Activated CD4-positive, alpha-beta memory T cell treated with anti-CD3 and anti-CD28 coated beads for 36 hours (primary cell): ENCODE results near the gene DCLK1. TPM values are rescaled to one million over a fixed set of nuclear protein-coding genes. Genes with fewer than 3 reads are reported as not detected.

Experiments used
- CTCF ChIA-PET: fragments of 350-600 bp; sonication (Branson Sonifier 250); formaldehyde crosslinking; loops from one replicate; lab custom pipeline; 2021; ENCODE audit warnings: antibody characterized with exemption, inconsistent platforms; lab: Charles Lee
- POLR2A ChIA-PET: fragments of 350-600 bp; sonication (Branson Sonifier 250); formaldehyde crosslinking; loops from one replicate; lab custom pipeline; 2021; ENCODE audit warnings: antibody characterized with exemption; lab: Charles Lee
- DNase-seq: peaks from one replicate; pipeline ENCODE4 v3.0.0-alpha.2; 2020
- H3K27ac Mint-ChIP-seq: one replicate; pipeline ENCODE4 v1.8.0; 2021; ENCODE audit warnings: mixed read lengths
- H3K27me3 Mint-ChIP-seq: one replicate; pipeline ENCODE4 v1.8.0; 2021; ENCODE audit warnings: mixed read lengths
- H3K36me3 Mint-ChIP-seq: one replicate; pipeline ENCODE4 v1.8.0; 2021; ENCODE audit warnings: mixed read lengths
- H3K4me1 Mint-ChIP-seq: one replicate; pipeline ENCODE4 v1.8.0; 2021; ENCODE audit warnings: low read depth, mixed read lengths
- H3K4me3 Mint-ChIP-seq: one replicate; pipeline ENCODE4 v1.8.0; 2021; ENCODE audit warnings: mild to moderate bottlenecking, mixed read lengths
- H3K9me3 Mint-ChIP-seq: one replicate; pipeline ENCODE4 v1.8.0; 2021; ENCODE audit warnings: mixed read lengths
- intact Hi-C: fragments of 100-400 bp; cut with micrococcal nuclease; formaldehyde crosslinking; loops from one replicate; pipeline ENCODE4 v1.15.1; 2023
- total RNA-seq, 2 experiments: library from RNA; stranded (reverse); gene quantifications; one replicate each; pipeline ENCODE4 v1.2.3, GENCODE V29; 2021

DCLK1 gene
- total RNA-seq, 2 experiments from 2014 or later, result not detected

DNA sequence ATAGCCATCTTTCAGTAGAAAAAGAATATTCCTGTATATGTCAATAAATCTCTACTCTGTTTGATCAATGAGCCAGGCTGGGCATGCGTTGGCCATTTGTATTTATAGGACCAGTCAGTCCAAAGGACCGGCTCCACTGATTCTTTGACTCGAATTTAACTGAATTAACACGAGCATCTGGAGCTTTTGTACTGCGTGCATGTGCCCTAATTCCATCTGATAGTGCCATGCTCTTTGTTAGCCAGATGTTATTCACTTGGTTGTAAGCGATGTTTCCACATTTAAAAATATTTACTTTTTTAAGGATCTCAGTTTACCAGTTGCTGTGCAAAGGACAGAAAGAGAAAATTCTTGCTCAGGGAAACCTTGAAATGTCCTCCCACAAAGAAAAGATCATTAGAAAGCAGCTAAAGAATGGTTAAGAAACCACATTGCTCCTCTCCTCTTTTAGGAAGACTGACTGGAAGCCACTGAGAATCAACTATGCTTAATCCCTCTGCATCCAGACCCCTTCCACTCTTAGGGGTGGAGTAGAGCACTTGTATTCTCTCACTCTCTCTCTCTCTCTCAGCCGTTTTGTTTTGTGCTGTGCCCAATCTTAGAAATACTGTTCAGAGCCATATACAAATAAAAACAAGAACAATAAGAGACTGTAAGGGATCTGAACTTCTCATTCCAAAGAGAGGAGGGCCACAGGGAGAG is 165.8 kb downstream of the DCLK1 start:
- Mint-ChIP-seq H3K27me3 (peaks cover 2% of the 10 kb centered on the region), H3K36me3 (no peaks in the 10 kb centered on the region), H3K9me3 (peaks cover 4% of the 10 kb centered on the region), H3K27ac (no peak overlapping the region), H3K4me1 (no peaks in the 10 kb centered on the region), H3K4me3 (no peak overlapping the region)
- intact Hi-C loops, result no loop called here
- DNase-seq, result no peak
- POLR2A ChIA-PET, result no interaction called here
- CTCF ChIA-PET, result no interaction called here

DNA sequence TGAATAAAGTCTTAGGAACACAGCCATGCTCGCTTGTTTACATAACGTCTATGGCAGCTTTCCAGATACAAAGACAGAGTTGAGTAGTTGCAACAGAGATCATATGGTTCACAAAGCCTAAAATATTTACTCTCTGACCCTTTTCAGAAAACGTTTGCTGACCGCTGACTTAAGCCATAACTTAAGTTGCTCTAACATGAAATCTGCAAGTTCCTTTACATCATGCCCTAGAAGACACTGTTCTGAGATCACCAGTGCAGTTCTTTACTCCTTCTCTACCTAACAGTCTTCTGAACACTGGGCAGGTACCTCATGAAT is 166.4 kb downstream of the DCLK1 start:
- Mint-ChIP-seq H3K4me3 (no peak overlapping the region), H3K4me1 (no peaks in the 10 kb centered on the region), H3K27ac (no peak overlapping the region), H3K36me3 (no peaks in the 10 kb centered on the region), H3K9me3 (peaks cover 4% of the 10 kb centered on the region), H3K27me3 (peaks cover 2% of the 10 kb centered on the region)
- ChIA-PET CTCF (no interaction called here), POLR2A (no interaction called here)
- no peak for DNase-seq
- intact Hi-C loops, result no loop called here

DNA sequence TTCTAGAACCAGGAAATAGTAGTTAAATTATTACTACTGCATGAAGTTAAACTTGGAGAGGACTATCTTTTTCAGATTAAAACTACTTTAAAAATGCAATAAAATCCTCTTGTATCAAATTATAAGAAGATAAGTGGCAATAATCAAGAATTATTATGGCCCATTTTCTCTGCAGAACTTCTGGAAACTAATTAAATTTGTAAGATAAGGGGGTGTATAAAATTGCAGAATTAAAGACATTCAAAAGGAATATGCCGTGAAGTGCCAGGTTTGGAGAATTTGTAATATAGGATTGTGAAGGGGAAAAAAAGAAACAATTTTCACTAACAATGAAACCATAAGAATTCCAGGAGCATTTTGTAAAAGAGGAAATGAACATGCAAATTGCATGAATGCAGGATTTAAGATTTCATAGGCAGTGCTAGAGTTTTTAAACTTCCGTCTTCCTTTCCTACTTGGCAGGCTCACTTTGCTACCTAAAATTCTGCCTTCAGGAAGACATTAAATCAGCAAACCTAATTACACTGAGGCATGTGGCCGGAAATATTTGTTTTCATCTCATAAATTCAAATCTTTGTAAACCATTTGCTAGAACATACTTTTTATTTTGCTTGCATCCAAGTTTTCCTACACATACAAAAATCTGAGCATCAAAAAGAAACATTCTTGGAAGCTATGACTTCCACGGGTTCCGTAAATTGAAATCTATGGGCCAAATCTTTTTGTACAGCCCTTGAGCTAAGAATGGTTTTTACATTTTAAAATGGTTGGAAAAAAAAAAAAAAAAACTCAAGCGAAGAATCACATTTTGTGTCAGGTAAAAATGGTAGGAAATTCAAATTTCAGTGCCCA is 166.9 kb downstream of the DCLK1 start:
- ChIA-PET CTCF (no interaction called here), POLR2A (no interaction called here)
- intact Hi-C loops, result no loop called here
- Mint-ChIP-seq H3K4me1 (no peaks in the 10 kb centered on the region), H3K27ac (no peak overlapping the region), H3K4me3 (no peak overlapping the region), H3K9me3 (peaks cover 4% of the 10 kb centered on the region), H3K36me3 (no peaks in the 10 kb centered on the region), H3K27me3 (peaks cover 2% of the 10 kb centered on the region)
- DNase-seq, result no peak

DNA sequence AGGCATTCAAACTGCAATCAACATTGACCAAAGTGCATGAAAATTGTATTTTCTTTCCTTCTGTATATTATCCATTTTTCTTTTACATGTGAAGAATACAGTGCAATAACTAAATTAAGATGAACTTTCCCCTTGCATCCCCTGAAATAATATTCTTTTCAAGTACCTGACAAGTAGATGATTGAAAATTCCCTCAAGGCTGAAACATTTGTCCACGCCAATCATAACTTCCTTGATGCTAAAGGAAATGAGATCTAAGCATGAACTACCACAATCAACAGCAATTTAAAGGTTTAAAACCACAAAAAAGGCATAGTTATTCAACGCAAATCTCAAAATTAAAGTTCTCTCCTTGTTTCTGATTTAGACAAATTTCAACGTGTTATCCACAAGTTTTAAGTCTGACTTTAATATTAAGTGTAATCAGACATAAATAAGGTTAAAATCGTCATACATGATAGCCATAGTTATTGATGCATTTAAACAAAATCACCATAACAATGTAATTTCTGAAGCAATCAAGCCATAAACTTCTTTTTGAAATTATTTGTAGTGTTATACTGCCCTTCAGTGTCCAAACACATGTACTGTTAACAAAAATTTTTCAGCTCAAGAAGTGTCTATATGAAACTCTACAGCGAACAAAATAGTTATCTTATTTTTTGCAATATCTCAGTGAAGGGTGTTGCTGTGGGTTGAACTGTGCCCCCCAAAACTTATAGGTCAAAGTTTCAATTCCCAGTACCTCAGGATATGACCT is 169.5 kb downstream of the DCLK1 start:
- ChIA-PET POLR2A (no interaction called here), CTCF (no interaction called here)
- H3K4me3 Mint-ChIP-seq, result no peak overlapping the region
- H3K27ac Mint-ChIP-seq, result no peak overlapping the region
- intact Hi-C loops, result no loop called here
- DNase-seq, result no peak
- peaks cover 4% of the 10 kb centered on the region for H3K9me3 Mint-ChIP-seq
- no peaks in the 10 kb centered on the region for H3K36me3 Mint-ChIP-seq
- H3K4me1 Mint-ChIP-seq, result no peaks in the 10 kb centered on the region
- H3K27me3 Mint-ChIP-seq, result peaks cover 2% of the 10 kb centered on the region

DNA sequence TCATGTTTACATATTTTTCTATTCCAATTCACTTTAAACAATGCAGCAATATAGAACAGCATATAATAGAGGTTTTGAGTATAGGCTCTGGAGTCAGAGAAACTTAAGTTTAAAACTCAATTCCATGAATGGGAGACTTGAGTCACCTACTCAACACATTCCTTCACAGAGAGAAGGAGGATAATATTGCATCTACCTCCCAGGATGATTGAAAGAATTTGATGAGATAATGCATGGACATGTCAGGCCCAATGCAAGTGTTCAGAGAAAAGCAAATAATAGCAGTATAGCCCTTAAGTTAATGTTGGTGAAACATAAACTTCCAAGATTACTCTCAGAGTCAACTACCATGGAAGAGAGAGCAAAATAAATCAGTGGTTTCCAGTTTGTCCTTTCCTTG is 170.2 kb downstream of the DCLK1 start:
- H3K27ac Mint-ChIP-seq, result no peak overlapping the region
- DNase-seq, result no peak
- H3K27me3 Mint-ChIP-seq, result peaks cover 2% of the 10 kb centered on the region
- intact Hi-C loops, result no loop called here
- ChIA-PET CTCF (no interaction called here), POLR2A (no interaction called here)
- H3K9me3 Mint-ChIP-seq, result peaks cover 4% of the 10 kb centered on the region
- no peaks in the 10 kb centered on the region for H3K36me3 Mint-ChIP-seq
- H3K4me3 Mint-ChIP-seq, result no peak overlapping the region
- no peaks in the 10 kb centered on the region for H3K4me1 Mint-ChIP-seq

DNA sequence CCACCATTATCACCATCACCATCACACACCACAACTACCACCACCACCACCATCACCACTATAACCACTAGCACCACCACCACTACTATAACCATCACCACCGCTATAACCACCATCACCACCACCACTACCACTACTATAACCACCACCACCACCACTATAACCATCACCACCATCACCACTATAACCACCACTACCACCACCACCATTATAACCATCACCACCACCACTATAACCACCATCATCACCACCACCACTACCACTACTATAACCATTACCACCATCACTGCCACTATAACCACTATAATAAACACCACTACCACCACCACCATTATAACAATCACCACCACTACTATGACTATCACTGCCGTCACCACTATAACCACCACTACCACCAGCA is 173.2 kb downstream of the DCLK1 start:
- H3K27ac Mint-ChIP-seq, result no peak overlapping the region
- H3K36me3 Mint-ChIP-seq, result no peaks in the 10 kb centered on the region
- H3K4me3 Mint-ChIP-seq, result no peak overlapping the region
- DNase-seq, result no peak
- ChIA-PET CTCF (no interaction called here), POLR2A (no interaction called here)
- H3K4me1 Mint-ChIP-seq, result no peaks in the 10 kb centered on the region
- H3K27me3 Mint-ChIP-seq, result peaks cover 2% of the 10 kb centered on the region
- H3K9me3 Mint-ChIP-seq, result no peaks in the 10 kb centered on the region
- intact Hi-C loops, result no loop called here

DNA sequence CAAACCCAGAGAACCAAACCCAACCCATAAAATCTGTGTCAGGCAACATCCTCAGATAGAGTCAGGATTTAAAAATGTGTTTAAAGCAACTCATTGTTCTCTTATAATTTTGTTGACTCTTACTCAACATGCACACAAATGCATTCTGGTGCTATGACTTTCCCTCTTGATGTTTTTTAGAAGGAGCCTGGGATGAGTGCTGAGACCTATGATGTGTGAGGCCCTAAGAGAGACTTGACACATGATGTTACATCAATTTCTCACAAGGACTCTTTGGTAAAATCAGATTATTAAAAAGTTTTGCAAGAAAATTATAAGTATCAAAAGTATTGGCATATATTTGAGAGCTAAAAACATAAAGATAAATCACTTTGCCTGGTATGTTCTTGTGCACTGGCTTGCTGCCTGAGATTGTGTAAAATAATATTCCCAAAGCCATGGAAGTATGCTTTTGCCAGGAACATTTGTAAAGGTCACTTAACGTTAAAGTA is 173.9 kb downstream of the DCLK1 start:
- no peaks in the 10 kb centered on the region for H3K9me3 Mint-ChIP-seq
- peaks cover 2% of the 10 kb centered on the region for H3K27me3 Mint-ChIP-seq
- no peak overlapping the region for H3K27ac Mint-ChIP-seq
- no peak overlapping the region for H3K4me3 Mint-ChIP-seq
- H3K36me3 Mint-ChIP-seq, result no peaks in the 10 kb centered on the region
- DNase-seq, result no peak
- intact Hi-C loops, result no loop called here
- CTCF ChIA-PET, result no interaction called here
- no peaks in the 10 kb centered on the region for H3K4me1 Mint-ChIP-seq
- POLR2A ChIA-PET, result no interaction called here

DNA sequence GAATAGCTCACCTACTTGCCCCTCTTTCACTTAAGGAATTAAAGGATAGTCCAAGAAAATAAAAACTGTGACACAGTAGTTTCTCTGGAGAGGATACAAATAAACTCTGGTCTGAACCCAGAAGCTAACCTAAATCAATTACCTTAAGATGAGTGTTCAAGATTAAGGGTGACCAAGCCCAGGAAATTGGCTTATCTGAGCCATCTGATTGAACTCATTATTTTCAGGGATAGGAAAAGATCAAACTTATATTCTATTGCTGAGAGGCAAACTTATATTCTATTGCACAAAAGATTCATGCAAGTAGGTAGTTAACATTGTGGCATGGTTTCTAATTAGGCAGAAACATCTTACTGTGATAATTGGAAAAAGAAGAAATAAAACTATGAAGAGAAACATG is 175.1 kb downstream of the DCLK1 start:
- Mint-ChIP-seq H3K27me3 (peaks cover 2% of the 10 kb centered on the region), H3K4me1 (no peaks in the 10 kb centered on the region), H3K36me3 (no peaks in the 10 kb centered on the region), H3K9me3 (no peaks in the 10 kb centered on the region), H3K27ac (no peak overlapping the region), H3K4me3 (no peak overlapping the region)
- ChIA-PET CTCF (no interaction called here), POLR2A (no interaction called here)
- intact Hi-C loops, result no loop called here
- no peak for DNase-seq

DNA sequence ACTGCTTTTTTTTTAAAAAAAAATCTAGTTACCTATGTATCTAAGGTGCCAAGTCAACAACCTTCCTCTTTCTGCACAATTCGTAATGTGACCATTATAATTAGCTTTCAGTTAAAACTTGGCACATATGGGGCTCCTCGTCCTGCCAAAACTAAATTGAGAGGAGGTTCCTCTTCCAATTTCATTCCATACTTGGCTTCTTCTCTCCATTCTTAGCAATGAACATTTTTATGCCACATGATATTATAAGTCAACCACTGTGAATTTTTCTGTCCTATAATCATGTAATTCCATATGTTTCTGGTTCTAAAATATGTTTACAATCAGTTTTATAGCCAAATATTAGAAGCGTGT is 177.0 kb downstream of the DCLK1 start:
- H3K27me3 Mint-ChIP-seq, result no peaks in the 10 kb centered on the region
- no peak overlapping the region for H3K4me3 Mint-ChIP-seq
- intact Hi-C loops, result no loop called here
- no peak overlapping the region for H3K27ac Mint-ChIP-seq
- no peaks in the 10 kb centered on the region for H3K36me3 Mint-ChIP-seq
- no peaks in the 10 kb centered on the region for H3K4me1 Mint-ChIP-seq
- ChIA-PET CTCF (no interaction called here), POLR2A (no interaction called here)
- no peaks in the 10 kb centered on the region for H3K9me3 Mint-ChIP-seq
- no peak for DNase-seq

DNA sequence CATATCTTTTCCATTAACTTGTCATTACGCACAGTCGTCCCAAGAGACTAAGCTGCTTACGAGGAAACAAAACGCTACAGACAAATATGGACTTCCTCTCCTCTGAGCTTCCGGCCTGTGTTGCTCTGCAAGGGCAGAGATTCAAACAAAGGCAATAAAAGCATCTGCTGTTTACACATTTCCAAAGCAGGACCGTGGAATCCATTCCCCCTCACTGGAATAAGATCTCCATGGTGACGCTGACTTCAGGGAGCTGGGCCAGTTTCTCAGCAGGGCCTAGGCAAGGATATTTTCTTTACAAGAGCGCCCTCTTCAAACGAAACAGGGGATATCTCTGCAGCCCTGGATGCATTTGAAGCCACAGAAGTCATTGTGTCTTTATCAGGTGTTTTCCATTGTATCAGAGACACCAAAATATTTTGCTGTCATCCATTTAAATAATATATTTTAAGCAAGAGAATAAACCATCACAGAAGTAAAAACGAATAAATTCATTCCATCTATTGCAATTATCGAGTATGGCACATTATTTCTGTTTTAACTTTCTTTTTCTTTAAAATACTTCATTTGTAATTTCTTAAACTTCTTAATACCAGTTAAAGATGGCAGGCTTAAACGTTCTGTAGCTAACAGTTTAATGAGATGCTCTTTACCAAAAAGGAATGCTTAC is 177.5 kb downstream of the DCLK1 start:
- no peak overlapping the region for H3K27ac Mint-ChIP-seq
- no peak overlapping the region for H3K4me3 Mint-ChIP-seq
- ChIA-PET CTCF (no interaction called here), POLR2A (no interaction called here)
- DNase-seq, result no peak
- no peaks in the 10 kb centered on the region for H3K36me3 Mint-ChIP-seq
- no peaks in the 10 kb centered on the region for H3K4me1 Mint-ChIP-seq
- no peaks in the 10 kb centered on the region for H3K27me3 Mint-ChIP-seq
- intact Hi-C loops, result no loop called here
- no peaks in the 10 kb centered on the region for H3K9me3 Mint-ChIP-seq

DNA sequence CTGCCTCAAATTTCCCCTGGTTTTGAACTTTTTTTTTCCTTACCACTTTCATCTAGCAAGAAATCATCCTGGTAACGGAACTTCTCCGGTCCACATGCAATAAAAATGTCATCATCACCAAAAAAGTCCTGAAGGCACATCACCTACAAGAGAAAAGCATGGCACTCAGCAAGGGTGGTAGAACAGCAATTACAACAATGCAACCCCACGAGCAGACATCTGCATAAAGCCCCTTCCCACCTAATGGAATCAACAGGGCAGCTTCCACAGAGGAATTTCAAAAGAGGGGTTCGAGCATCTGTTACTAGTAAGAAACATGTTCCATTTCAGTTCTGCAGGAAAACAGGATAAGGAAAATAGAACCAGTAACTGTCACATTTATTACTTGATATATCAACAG is 183.9 kb downstream of the DCLK1 start:
- DNase-seq, result no peak
- Mint-ChIP-seq H3K9me3 (peaks cover 4% of the 10 kb centered on the region), H3K27ac (no peak overlapping the region), H3K27me3 (no peaks in the 10 kb centered on the region), H3K36me3 (no peaks in the 10 kb centered on the region), H3K4me3 (no peak overlapping the region), H3K4me1 (no peaks in the 10 kb centered on the region)
- POLR2A ChIA-PET, result no interaction called here
- intact Hi-C loops, result no loop called here
- CTCF ChIA-PET, result no interaction called here

DNA sequence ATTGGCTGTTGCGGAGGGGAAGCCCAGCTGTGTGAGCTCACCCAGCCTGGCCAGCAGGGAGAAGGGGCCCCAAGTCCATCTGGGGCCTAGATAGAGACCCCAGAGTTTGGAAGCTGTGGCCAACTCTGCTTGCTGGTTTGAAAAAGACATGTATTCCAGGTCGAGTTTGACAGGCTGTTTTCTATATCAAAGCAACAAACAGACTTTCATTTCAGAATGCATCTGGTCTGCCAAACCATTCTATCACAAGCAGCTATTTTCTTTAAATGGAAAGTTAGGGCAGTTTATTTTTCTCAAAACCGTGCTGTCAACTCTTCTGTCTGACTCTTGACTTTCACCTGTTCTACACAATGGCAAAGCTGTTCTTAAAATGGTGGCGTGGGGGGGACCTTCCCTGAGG is 185.8 kb downstream of the DCLK1 start:
- ChIA-PET POLR2A (no interaction called here), CTCF (no interaction called here)
- Mint-ChIP-seq H3K4me1 (no peaks in the 10 kb centered on the region), H3K36me3 (no peaks in the 10 kb centered on the region), H3K9me3 (peaks cover 7% of the 10 kb centered on the region), H3K27me3 (no peaks in the 10 kb centered on the region), H3K27ac (no peak overlapping the region), H3K4me3 (no peak overlapping the region)
- no peak for DNase-seq
- intact Hi-C loops, result no loop called here
